ENCODE results near the gene NXN. TPM values are rescaled to one million over a fixed set of nuclear protein-coding genes. Genes with fewer than 3 reads are reported as not detected.
"Not testable (repeated sequence)": the region's sequence is repeated elsewhere in the genome, so short reads cannot be mapped to it uniquely, and the experiment has no call there.

NXN gene
- total RNA-seq, 2 donors from 2014 or later = 124 to 201 TPM

DNA sequence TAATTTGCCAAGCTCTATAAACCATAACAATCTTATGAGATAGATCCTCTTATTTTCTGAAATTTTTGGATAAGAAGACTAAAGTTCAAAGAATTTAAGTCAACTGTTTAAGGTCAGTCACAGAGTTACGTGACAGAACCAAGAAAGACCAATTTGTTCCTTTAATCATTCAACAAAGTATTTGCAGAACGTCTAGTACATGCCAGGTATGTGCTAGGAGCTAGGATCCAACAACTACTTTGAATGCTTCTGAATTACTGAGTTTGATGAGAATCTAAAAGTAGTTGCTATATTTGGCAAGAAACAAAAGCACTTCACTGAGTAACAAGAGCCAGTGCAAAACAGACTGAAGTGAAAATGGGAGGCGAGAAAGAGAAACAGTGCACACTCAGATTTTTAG, 212.5 kb downstream of the NXN start:
- no peak for DNase-seq
- Histone ChIP-seq H3K9ac (ENCODE audit: extremely low read depth, low read length, poor library complexity, severe bottlenecking) (no peak overlapping the region), H3K4me1 (ENCODE audit: control insufficient read depth, insufficient read depth, low read length) (no peaks in the 10 kb centered on the region), H3K27ac (ENCODE audit: low read depth, low read length) (no peak overlapping the region), H3K27me3 (ENCODE audit: control insufficient read depth, insufficient read depth, low read length, poor library complexity, severe bottlenecking) (no peaks in the 10 kb centered on the region), H3K9me3 (ENCODE audit: control insufficient read depth, low read length) (no peaks in the 10 kb centered on the region), H3K4me3 (ENCODE audit: low read length) (no peak overlapping the region), H3K36me3 (ENCODE audit: control insufficient read depth, insufficient read depth, low read length) (peaks cover 64% of the 10 kb centered on the region)
- H3K27ac Mint-ChIP-seq = no peak overlapping the region
- H3K9me3 Mint-ChIP-seq = no peaks in the 10 kb centered on the region
- WGBS, 2 experiments (ENCODE audit: insufficient coverage in 1 of 2, insufficient read length in 1 of 2) = 91 to 92% methylated on average over 2 to 3 of the region's 3 CpGs
- no peaks in the 10 kb centered on the region for H3K4me1 Mint-ChIP-seq
- H3K36me3 Mint-ChIP-seq (ENCODE audit: low read depth) = peaks cover 63% of the 10 kb centered on the region
- H3K4me3 Mint-ChIP-seq = no peak overlapping the region
- H3K27me3 Mint-ChIP-seq (ENCODE audit: insufficient read depth) = no peaks in the 10 kb centered on the region
- TF ChIP-seq, protein P1, sequence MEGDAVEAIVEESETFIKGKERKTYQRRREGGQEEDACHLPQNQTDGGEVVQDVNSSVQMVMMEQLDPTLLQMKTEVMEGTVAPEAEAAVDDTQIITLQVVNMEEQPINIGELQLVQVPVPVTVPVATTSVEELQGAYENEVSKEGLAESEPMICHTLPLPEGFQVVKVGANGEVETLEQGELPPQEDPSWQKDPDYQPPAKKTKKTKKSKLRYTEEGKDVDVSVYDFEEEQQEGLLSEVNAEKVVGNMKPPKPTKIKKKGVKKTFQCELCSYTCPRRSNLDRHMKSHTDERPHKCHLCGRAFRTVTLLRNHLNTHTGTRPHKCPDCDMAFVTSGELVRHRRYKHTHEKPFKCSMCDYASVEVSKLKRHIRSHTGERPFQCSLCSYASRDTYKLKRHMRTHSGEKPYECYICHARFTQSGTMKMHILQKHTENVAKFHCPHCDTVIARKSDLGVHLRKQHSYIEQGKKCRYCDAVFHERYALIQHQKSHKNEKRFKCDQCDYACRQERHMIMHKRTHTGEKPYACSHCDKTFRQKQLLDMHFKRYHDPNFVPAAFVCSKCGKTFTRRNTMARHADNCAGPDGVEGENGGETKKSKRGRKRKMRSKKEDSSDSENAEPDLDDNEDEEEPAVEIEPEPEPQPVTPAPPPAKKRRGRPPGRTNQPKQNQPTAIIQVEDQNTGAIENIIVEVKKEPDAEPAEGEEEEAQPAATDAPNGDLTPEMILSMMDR (conservative IDR thresholded peaks at IDR 0.05) = no peak

DNA sequence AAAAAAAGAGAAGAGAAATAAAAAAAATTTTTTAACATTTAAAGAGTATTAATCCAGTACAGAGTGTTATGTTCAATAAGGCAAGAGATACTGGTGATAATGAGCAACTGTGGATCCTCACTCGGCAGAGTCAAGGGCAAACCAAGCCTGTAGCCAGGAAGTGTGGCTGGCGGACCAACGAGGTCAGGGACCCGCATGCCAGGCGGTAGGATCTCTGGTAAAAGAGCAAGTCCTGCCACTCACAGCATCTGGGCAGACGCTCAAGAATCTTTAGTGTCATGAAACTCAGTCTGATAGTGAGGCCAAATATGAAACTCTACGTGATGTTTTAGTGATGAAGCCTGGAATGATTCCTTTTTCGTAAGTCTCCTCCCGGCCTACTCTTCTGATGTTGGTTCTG, 219.2 kb downstream of the NXN start:
- H3K27ac ChIP-seq (ENCODE audit: low read depth, low read length) = no peak overlapping the region
- H3K27me3 ChIP-seq (ENCODE audit: control insufficient read depth, insufficient read depth, low read length, poor library complexity, severe bottlenecking) = no peaks in the 10 kb centered on the region
- no peak overlapping the region for H3K27ac Mint-ChIP-seq
- no peaks in the 10 kb centered on the region for H3K27me3 Mint-ChIP-seq (ENCODE audit: insufficient read depth)
- H3K4me3 Mint-ChIP-seq = no peak overlapping the region
- TF ChIP-seq, protein P1 (conservative IDR thresholded peaks at IDR 0.05) = no peak
- H3K4me1 ChIP-seq (ENCODE audit: control insufficient read depth, insufficient read depth, low read length) = no peaks in the 10 kb centered on the region
- peaks cover 87% of the 10 kb centered on the region for H3K36me3 ChIP-seq (ENCODE audit: control insufficient read depth, insufficient read depth, low read length)
- no peak overlapping the region for H3K9ac ChIP-seq (ENCODE audit: extremely low read depth, low read length, poor library complexity, severe bottlenecking)
- peaks cover 70% of the 10 kb centered on the region for H3K36me3 Mint-ChIP-seq (ENCODE audit: low read depth)
- 95% methylated on average over 7 to 9 of the region's 9 CpGs for WGBS, 2 experiments (ENCODE audit: insufficient coverage in 1 of 2, insufficient read length in 1 of 2)
- H3K4me3 ChIP-seq (ENCODE audit: low read length) = no peak overlapping the region
- peaks cover 19% of the 10 kb centered on the region for H3K9me3 ChIP-seq (ENCODE audit: control insufficient read depth, low read length)
- DNase-seq = no peak
- peaks cover 6% of the 10 kb centered on the region for H3K9me3 Mint-ChIP-seq
- peaks cover 8% of the 10 kb centered on the region for H3K4me1 Mint-ChIP-seq

DNA sequence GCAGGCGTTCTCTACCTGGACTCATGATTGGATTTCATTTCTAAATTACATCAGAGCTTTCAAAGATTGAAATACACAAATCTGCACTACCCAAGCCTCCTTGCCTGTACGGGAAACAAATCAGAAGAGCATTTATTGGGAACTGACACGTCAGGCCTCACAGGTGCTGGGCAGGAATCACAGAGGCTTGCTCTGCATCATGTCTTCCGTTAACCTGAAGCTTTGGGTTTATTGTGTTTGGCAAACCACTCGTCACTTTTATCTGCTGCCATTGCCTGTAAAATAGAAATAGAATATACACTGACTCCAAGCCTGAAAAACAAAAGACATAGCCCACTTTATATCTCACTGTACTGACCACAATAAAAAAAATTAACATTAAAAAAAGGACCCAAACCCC, 219.6 kb downstream of the NXN start:
- Histone ChIP-seq H3K27ac (ENCODE audit: low read depth, low read length) (no peak overlapping the region), H3K9me3 (ENCODE audit: control insufficient read depth, low read length) (peaks cover 20% of the 10 kb centered on the region), H3K4me1 (ENCODE audit: control insufficient read depth, insufficient read depth, low read length) (no peaks in the 10 kb centered on the region), H3K27me3 (ENCODE audit: control insufficient read depth, insufficient read depth, low read length, poor library complexity, severe bottlenecking) (no peaks in the 10 kb centered on the region), H3K9ac (ENCODE audit: extremely low read depth, low read length, poor library complexity, severe bottlenecking) (no peak overlapping the region), H3K4me3 (ENCODE audit: low read length) (no peak overlapping the region), H3K36me3 (ENCODE audit: control insufficient read depth, insufficient read depth, low read length) (peaks cover 87% of the 10 kb centered on the region)
- Mint-ChIP-seq H3K27ac (no peak overlapping the region), H3K4me1 (peaks cover 11% of the 10 kb centered on the region), H3K36me3 (ENCODE audit: low read depth) (peaks cover 70% of the 10 kb centered on the region), H3K4me3 (no peak overlapping the region), H3K9me3 (peaks cover 7% of the 10 kb centered on the region), H3K27me3 (ENCODE audit: insufficient read depth) (no peaks in the 10 kb centered on the region)
- TF ChIP-seq, protein P1 (conservative IDR thresholded peaks at IDR 0.05) = no peak
- 96 to 97% methylated on average over 4 to 5 of the region's 5 CpGs for WGBS, 2 experiments (ENCODE audit: insufficient coverage in 1 of 2, insufficient read length in 1 of 2)
- no peak for DNase-seq

DNA sequence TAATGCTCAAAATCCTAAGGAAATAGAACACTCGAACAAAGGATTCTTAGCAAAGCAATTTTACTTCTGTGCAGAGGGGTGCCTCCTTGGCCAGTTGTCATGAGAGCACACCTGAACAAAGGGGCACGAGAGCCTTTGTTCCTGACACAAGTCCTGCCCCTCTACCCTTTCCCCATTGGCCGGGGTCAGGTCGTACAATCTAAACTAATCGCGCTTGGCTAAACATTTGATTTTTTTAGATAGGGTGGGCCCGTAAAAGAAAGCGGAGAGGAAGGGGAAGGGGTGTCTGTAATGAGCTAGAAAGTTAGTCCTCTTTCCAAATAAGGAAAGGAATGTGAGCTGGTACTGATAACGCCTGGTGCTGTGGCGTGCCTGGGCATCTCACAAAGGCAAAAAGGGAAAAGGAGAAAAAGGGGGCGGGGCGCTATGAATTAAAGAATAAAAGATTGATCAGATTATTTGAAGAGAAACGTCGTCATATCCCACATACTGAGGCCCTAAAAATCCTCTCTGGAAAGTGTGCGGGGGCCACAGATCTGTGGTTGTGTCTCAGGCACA, 223.5 kb downstream of the NXN start:
- H3K27ac Mint-ChIP-seq = peak overlapping the region; percentile 72
- not testable (repeated sequence) for H3K9me3 Mint-ChIP-seq; H3K4me3 Mint-ChIP-seq; H3K4me3 ChIP-seq (ENCODE audit: low read length); H3K4me1 ChIP-seq (ENCODE audit: control insufficient read depth, insufficient read depth, low read length); H3K27ac ChIP-seq (ENCODE audit: low read depth, low read length); H3K9ac ChIP-seq (ENCODE audit: extremely low read depth, low read length, poor library complexity, severe bottlenecking); H3K27me3 ChIP-seq (ENCODE audit: control insufficient read depth, insufficient read depth, low read length, poor library complexity, severe bottlenecking); H3K27me3 Mint-ChIP-seq (ENCODE audit: insufficient read depth)
- H3K9me3 ChIP-seq (ENCODE audit: control insufficient read depth, low read length) = peaks cover 20% of the 10 kb centered on the region
- peak; percentile 68 for DNase-seq
- 85 to 96% methylated on average over 5 to 14 of the region's 15 CpGs for WGBS, 2 experiments (ENCODE audit: insufficient coverage in 1 of 2, insufficient read length in 1 of 2)
- H3K4me1 Mint-ChIP-seq = peaks cover 32% of the 10 kb centered on the region
- H3K36me3 ChIP-seq (ENCODE audit: control insufficient read depth, insufficient read depth, low read length) = peaks cover 60% of the 10 kb centered on the region
- H3K36me3 Mint-ChIP-seq (ENCODE audit: low read depth) = peaks cover 52% of the 10 kb centered on the region

DNA sequence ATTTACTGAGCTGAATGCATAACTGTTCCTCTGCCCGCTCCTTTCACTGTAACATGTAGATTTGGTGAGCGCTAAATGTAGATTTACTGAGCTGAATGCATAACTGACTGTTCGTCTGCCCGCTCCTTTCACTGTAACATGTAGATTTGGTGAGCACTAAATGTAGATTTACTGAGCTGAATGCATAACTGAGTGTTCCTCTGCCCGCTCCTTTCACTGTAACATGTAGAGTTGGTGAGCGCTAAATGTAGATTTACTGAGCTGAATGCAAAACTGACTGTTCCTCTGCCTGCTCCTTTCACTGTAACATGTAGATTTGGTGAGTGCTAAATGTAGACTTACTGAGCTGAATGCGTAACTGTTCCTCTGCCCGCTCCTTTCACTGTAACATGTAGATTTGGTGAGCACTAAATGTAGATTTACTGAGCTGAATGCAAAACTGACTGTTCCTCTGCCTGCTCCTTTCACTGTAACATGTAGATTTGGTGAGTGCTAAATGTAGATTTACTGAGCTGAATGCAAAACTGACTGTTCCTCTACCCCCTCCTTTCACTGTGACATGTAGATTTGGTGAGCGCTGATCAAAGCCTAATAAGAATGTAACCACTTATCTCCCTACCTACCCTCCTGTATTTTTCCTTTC, 224.1 kb downstream of the NXN start:
- not testable (repeated sequence) for H3K27me3 ChIP-seq (ENCODE audit: control insufficient read depth, insufficient read depth, low read length, poor library complexity, severe bottlenecking); DNase-seq; H3K4me1 ChIP-seq (ENCODE audit: control insufficient read depth, insufficient read depth, low read length); H3K4me3 ChIP-seq (ENCODE audit: low read length); H3K9me3 Mint-ChIP-seq; H3K27me3 Mint-ChIP-seq (ENCODE audit: insufficient read depth); H3K4me3 Mint-ChIP-seq; H3K27ac ChIP-seq (ENCODE audit: low read depth, low read length); H3K9ac ChIP-seq (ENCODE audit: extremely low read depth, low read length, poor library complexity, severe bottlenecking)
- peaks cover 54% of the 10 kb centered on the region for H3K36me3 ChIP-seq (ENCODE audit: control insufficient read depth, insufficient read depth, low read length)
- Mint-ChIP-seq H3K4me1 (peaks cover 36% of the 10 kb centered on the region), H3K27ac (peak overlapping the region; percentile 72), H3K36me3 (ENCODE audit: low read depth) (peaks cover 47% of the 10 kb centered on the region)
- H3K9me3 ChIP-seq (ENCODE audit: control insufficient read depth, low read length) = peaks cover 22% of the 10 kb centered on the region
- 93 to 99% methylated on average over 8 to 9 of the region's 9 CpGs for WGBS, 2 experiments (ENCODE audit: insufficient coverage in 1 of 2, insufficient read length in 1 of 2)
